HepG2 (cell line): ENCODE data around the gene LZTR1. TPM values are rescaled to one million over a fixed set of nuclear protein-coding genes. Genes with fewer than 3 reads are reported as not detected.

Experiments
- ATF7 ChIP-seq, 2 experiments: fragments of 450-650 bp in 1 of 2; sonication (generic) in 1 of 2; formaldehyde crosslinking in 1 of 2; IDR thresholded peaks; 2 replicates each; pipeline versions ENCODE4 v1.4.0 to v1.6.1; 2016 to 2020; ENCODE audit warnings: antibody characterized with exemption in 1 of 2, mild to moderate bottlenecking in 1 of 2, missing genetic modification reagents in 1 of 2
- CEBPZ ChIP-seq: IDR thresholded peaks from 2 replicates; pipeline ENCODE4 v1.6.1; 2012; ENCODE audit warnings: low read length, improper control_type of control experiment
- DPF2 ChIP-seq: sonication (generic); formaldehyde crosslinking; IDR thresholded peaks from 2 replicates; pipeline ENCODE4 v1.4.0; 2020; ENCODE audit warnings: mild to moderate bottlenecking, low read depth, missing genetic modification reagents, borderline replicate concordance
- IKZF1 ChIP-seq: fragments of 450-650 bp; IDR thresholded peaks from 2 replicates; pipeline ENCODE4 v1.7.1; 2016
- IRF2 ChIP-seq: IDR thresholded peaks from 2 replicates; pipeline ENCODE4 v1.6.1; 2018; ENCODE audit warnings: missing genetic modification reagents, missing compliant biosample characterization
- LCORL ChIP-seq, 2 experiments: fragments of 450-650 bp in 1 of 2; sonication (generic) in 1 of 2; formaldehyde crosslinking in 1 of 2; IDR thresholded peaks; 2 replicates each; pipeline versions ENCODE4 v1.5.0 to v1.6.1; 2017 to 2020; ENCODE audit warnings: antibody characterized with exemption in 1 of 2, missing genetic modification reagents in 1 of 2
- TBX2 ChIP-seq: sonication (generic); formaldehyde crosslinking; IDR thresholded peaks from 2 replicates; pipeline ENCODE4 v1.5.0; 2020; ENCODE audit warnings: missing genetic modification reagents, mild to moderate bottlenecking, borderline replicate concordance
- WIZ ChIP-seq: sonication (generic); formaldehyde crosslinking; IDR thresholded peaks from 2 replicates; pipeline ENCODE4 v1.5.1; 2020; ENCODE audit warnings: mild to moderate bottlenecking, missing genetic modification reagents
- YEATS4 ChIP-seq: sonication (generic); formaldehyde crosslinking; IDR thresholded peaks from 2 replicates; pipeline ENCODE4 v1.4.0; 2020; ENCODE audit warnings: missing genetic modification reagents, borderline replicate concordance
- ZFAT ChIP-seq: sonication (generic); formaldehyde crosslinking; conservative IDR thresholded peaks from 2 replicates; pipeline ENCODE4 v1.8.1; 2023; ENCODE audit warnings: missing genetic modification reagents, inconsistent platforms
- ZNF280B ChIP-seq: sonication (generic); formaldehyde crosslinking; IDR thresholded peaks from 2 replicates; pipeline ENCODE4 v1.5.0; 2020; ENCODE audit warnings: missing genetic modification reagents, mild to moderate bottlenecking, borderline replicate concordance
- ZNF574 ChIP-seq: sonication (generic); formaldehyde crosslinking; IDR thresholded peaks from 2 replicates; pipeline ENCODE4 v1.4.0; 2020; ENCODE audit warnings: missing genetic modification reagents
- ZNF660 ChIP-seq: sonication (generic); formaldehyde crosslinking; IDR thresholded peaks from 2 replicates; pipeline ENCODE4 v1.5.1; 2020; ENCODE audit warnings: mild to moderate bottlenecking, low read depth, missing genetic modification reagents, borderline replicate concordance
- polyA plus RNA-seq, 8 experiments: library from polyadenylated mRNA; depleted of rRNA in 3 of 8; stranded (reverse) in 7 of 8; unstranded in 1 of 8; fragments of >200 nt; fragmentation: Illumina TruSeq in 4 of 8; extraction: Trizol in 4 of 8; gene quantifications; 2 replicates each; pipeline versions ENCODE4 v1.2.1 to v1.2.3, GENCODE V29; 2011 to 2016; ENCODE audit warnings: low read depth in 4 of 8, missing spikeins in 1 of 8, mixed read lengths in 1 of 8; ENCODE audit not compliant: insufficient read depth in 1 of 8
- total RNA-seq, 5 experiments: library from RNA; depleted of rRNA; stranded (reverse); fragments of >200 nt; fragmentation: Illumina TruSeq; extraction: Trizol; gene quantifications; 2 replicates each; pipeline ENCODE4 v1.2.3, GENCODE V29; 2016; ENCODE audit warnings: low read depth in 1 of 5
- TF ChIP-seq, protein P1 (sequence below): sonication (generic); formaldehyde crosslinking; IDR thresholded peaks from 2 replicates; pipeline ENCODE4 v1.4.0; 2020; ENCODE audit warnings: missing genetic modification reagents, borderline replicate concordance
- TF ChIP-seq, protein P2 (sequence below): IDR thresholded peaks from 2 replicates; pipeline ENCODE4 v1.6.1; 2016; ENCODE audit warnings: mild to moderate bottlenecking
- TF ChIP-seq, protein P3 (sequence below): sonication (generic); formaldehyde crosslinking; IDR thresholded peaks from 2 replicates; pipeline ENCODE4 v1.8.1; 2023; ENCODE audit warnings: mild to moderate bottlenecking, missing genetic modification reagents, borderline replicate concordance

The LZTR1 gene
- total and polyA plus RNA-seq, 2 of the 13 experiments (the other 11 are each of a cell fraction or from before 2014, with no cell fraction given): 21.8 to 22.4 TPM

GRCh38 chr22:21009638-21010425, 27.7 kb downstream of the LZTR1 start (continued):
- TF ChIP-seq, protein P1, sequence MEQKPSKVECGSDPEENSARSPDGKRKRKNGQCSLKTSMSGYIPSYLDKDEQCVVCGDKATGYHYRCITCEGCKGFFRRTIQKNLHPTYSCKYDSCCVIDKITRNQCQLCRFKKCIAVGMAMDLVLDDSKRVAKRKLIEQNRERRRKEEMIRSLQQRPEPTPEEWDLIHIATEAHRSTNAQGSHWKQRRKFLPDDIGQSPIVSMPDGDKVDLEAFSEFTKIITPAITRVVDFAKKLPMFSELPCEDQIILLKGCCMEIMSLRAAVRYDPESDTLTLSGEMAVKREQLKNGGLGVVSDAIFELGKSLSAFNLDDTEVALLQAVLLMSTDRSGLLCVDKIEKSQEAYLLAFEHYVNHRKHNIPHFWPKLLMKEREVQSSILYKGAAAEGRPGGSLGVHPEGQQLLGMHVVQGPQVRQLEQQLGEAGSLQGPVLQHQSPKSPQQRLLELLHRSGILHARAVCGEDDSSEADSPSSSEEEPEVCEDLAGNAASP (CRISPR knock-in tag): peak; percentile 81; the same call in 1 of the 2 replicates
- no peak for TF ChIP-seq CEBPZ
- no peak for TF ChIP-seq TBX2 (CRISPR knock-in tag)
- no peak for TF ChIP-seq LCORL (IDR thresholded peaks at IDR 0.05)
- TF ChIP-seq LCORL (CRISPR knock-in tag; IDR thresholded peaks at IDR 0.05): 0 out of 2 replicates have a peak, but pooled peaks have one; percentile 30
- no peak for TF ChIP-seq YEATS4 (CRISPR knock-in tag)
- TF ChIP-seq IRF2 (CRISPR knock-in tag): peak; percentile 78; the same call in 1 of the 2 replicates
- TF ChIP-seq ZNF574 (CRISPR knock-in tag): peak; percentile 73
- no peak for TF ChIP-seq ZNF660
- TF ChIP-seq ZFAT (CRISPR knock-in tag): 0 out of 2 replicates have a peak, but pooled peaks have one; percentile 39
- TF ChIP-seq, protein P2, sequence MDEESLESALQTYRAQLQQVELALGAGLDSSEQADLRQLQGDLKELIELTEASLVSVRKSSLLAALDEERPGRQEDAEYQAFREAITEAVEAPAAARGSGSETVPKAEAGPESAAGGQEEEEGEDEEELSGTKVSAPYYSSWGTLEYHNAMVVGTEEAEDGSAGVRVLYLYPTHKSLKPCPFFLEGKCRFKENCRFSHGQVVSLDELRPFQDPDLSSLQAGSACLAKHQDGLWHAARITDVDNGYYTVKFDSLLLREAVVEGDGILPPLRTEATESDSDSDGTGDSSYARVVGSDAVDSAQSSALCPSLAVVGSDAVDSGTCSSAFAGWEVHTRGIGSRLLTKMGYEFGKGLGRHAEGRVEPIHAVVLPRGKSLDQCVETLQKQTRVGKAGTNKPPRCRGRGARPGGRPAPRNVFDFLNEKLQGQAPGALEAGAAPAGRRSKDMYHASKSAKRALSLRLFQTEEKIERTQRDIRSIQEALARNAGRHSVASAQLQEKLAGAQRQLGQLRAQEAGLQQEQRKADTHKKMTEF (CRISPR knock-in tag): no peak
- TF ChIP-seq DPF2 (CRISPR knock-in tag): no peak
- TF ChIP-seq ZNF280B: no peak
- no peak for TF ChIP-seq IKZF1
- TF ChIP-seq ATF7 (IDR thresholded peaks at IDR 0.05): no peak
- no peak for TF ChIP-seq ATF7 (CRISPR knock-in tag; IDR thresholded peaks at IDR 0.05)
- peak; percentile 97; the same call in 1 of the 2 replicates for TF ChIP-seq WIZ
- TF ChIP-seq, protein P3, sequence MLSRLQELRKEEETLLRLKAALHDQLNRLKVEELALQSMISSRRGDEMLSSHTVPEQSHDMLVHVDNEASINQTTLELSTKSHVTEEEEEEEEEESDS: no peak
